CD4-positive, alpha-beta T cell treated with Interleukin-10 for 1 hour (primary cell): ENCODE data around the gene SHC4.
A peak's percentile ranks its signal among the peaks of the same experiment; 100 is the strongest.
"Not testable (repeated sequence)": the region's sequence is repeated elsewhere in the genome, so short reads cannot be mapped to it uniquely, and the experiment has no call there.

Source experiments
- DNase-seq: peaks from one replicate; pipeline ENCODE4 v3.0.0-alpha.2; 2020

The SHC4 gene, protein sequence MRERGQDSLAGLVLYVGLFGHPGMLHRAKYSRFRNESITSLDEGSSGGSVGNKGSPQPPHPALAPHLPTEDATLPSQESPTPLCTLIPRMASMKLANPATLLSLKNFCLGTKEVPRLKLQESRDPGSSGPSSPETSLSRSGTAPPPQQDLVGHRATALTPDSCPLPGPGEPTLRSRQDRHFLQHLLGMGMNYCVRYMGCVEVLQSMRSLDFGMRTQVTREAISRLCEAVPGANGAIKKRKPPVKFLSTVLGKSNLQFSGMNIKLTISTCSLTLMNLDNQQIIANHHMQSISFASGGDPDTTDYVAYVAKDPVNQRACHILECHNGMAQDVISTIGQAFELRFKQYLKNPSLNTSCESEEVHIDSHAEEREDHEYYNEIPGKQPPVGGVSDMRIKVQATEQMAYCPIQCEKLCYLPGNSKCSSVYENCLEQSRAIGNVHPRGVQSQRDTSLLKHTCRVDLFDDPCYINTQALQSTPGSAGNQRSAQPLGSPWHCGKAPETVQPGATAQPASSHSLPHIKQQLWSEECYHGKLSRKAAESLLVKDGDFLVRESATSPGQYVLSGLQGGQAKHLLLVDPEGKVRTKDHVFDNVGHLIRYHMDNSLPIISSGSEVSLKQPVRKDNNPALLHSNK

DNA sequence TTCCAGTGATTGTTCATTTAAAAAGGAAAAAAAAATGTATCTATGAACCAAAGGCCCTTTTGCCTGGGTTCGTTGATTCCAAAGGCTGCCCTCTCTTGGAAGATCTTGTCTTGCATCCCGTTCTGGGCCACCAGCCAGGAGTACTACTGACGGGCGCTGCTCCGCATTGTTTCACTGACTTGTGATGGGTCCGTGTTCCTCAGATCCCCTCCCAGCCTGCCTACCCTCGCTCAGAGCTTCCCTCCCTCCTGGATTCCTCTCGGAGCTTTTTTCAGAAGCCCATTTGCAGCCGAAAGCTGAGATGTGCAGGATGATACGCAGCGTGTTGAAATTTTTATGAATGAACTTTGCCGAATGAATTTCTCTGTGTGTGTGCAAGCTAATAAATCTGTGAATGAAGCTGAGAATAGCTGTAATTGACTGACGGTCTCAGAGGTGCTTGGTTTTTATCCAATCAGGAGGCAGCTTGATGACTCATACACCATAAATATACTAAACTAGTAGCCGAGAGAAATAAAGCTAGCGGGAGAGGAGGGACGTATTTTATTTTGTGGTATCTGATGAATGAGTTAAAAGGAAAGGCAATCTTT is at the start of gene SHC4:
Gene SHC4, minus strand, starts transcription at position 396 of the 590 bp plus-strand sequence. CDS start 904 bp downstream, outside the sequence.
- DNase-seq = peak; percentile 41

DNA sequence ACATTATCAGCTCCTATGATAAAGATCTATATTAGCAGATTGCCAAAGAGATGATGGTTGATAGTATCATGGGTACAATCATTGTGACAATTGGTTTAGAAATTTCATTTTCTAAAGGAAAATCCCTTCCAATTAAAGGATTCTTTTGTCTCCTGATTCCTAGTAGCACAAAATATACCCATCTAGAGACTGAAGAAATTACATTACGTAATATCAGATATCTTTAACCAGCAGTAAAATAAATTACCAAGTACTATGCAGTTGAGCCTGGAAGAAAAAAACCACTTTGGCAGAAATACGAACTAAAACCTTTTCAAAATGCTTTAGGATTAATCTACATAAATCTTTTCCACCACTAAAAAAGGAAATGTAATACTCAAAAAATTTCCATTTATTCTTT is 35.6 kb upstream of the SHC4 start:
- DNase-seq = no peak

DNA sequence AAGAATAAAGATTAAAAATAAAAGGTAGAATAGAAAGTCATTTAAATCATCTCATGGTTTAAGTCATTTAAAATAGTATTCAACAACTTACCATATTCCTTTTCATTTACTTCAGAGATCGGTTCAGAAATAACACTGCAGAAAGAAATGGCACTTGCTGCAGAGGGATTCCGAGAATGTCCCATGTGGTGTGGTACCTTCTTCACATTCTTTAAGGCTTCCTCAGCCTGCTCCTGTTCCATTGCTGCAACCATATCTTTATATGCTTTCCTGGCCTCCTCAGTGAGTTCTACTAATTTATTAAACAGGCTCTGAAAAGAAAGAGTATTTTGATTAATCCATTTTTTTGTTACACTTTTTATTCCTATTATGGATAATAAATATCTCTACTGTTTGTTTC is 32.6 kb upstream of the SHC4 start:
- DNase-seq = no peak

DNA sequence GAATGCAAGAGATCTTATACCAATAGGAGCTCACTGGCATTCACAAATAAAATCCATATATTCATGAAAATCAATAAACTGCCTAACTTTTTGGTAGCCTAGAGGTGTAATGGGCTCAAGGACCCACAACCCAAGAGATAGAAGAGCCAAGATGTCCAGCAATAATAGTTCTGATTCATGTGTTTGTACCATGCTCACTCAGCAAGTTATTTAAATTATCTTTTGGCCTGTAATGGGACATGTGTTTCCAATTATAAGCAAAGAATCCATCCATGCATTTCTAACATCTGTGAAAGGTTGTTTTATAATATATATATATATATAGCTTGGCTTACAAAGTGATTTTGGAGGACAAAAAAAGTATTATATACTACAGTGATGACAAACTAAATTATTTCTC is 29.7 kb upstream of the SHC4 start:
- no peak for DNase-seq

DNA sequence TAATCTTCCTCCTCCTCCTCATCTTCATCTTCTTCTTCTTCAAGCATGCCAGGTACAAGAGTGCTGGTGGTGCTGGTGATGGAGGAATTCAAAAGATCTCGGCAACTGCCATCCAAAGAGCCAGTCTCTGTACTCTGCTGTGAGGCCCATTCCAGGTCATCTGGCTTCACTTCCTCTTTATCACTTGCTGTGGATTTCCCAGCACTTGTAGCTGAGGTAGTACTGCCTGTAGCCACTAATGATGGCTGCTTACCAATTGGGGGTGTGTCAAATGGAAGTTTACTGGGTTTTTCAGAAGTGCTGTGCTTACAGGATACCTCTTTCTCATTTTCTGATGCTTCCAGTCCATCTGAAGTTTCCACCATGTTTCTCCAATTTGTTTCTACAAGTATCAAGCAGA is 28.8 kb upstream of the SHC4 start:
- no peak for DNase-seq

DNA sequence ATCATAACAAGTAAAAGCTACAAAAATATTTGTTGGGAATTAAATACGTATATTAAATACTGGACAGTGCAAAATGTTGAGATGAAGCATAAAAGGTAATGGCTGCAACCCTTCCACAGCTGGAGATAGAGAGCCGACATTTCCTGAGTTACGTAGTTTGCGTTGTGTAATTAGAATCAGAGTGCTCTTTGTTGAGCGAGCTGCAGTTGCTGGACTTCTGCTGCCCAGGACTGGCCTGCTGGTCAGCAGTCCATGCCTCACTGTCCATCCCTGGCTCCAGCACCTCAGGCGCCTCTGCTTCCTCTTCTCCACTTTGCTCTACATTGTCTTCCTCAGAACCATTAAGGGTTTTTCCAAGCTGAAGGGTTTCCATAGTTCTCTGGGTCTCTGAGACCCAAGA is 28.4 kb upstream of the SHC4 start:
- no peak for DNase-seq

DNA sequence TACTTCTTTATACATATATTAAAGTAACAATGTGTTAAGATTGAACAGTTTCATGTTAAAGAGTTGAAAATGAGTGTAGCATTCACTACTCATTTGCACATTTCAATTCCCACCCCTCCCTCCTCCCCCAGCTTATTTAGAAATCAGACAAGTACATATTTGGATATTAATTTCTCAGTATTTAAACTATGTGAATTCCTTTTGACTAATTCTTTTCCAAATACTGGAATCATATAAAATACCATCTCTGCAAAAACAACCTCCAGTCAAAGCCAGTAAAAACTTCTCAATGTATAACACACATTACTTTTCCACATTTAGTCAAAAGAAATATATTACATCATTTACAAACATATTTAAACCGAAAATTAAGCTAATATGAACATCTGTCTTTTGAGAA is 25.5 kb upstream of the SHC4 start:
- DNase-seq = no peak

DNA sequence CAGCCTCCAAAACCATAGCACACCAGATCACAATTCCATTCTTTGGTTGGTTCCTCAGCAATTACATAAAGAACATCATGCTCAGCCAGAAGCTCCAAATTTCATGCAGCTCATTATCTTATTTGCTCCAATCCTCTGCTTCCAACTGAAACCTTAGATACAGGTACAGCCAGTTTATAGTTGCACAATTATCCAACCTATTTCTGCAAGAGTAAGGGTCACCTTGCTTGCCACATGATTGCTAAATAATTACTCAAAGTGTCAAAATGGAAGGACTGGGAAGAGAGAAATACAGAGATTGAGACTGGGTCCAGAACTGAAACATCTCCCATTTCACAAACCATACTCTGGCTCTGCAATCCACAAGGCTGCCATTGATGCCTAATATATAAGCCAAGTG is 23.4 kb upstream of the SHC4 start:
- DNase-seq = no peak

DNA sequence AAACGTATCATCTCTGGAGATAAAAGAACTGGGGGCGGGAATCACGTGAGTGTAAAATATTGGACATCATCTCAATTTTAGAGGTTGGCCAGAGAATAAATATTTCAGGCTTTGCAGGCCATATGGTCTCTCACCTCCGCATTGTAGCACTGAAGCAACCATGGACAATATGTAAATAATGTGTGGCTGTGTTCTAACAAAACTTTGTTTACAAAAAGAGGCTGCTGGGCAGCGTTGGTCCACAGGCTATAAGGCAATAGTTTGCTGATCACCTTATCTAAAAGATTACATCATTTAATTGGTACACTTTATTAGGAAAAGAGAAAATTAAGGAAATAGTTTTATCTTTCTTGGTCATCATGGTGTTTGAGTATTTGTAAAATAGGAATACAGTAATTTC is 22.5 kb upstream of the SHC4 start:
- no peak for DNase-seq

DNA sequence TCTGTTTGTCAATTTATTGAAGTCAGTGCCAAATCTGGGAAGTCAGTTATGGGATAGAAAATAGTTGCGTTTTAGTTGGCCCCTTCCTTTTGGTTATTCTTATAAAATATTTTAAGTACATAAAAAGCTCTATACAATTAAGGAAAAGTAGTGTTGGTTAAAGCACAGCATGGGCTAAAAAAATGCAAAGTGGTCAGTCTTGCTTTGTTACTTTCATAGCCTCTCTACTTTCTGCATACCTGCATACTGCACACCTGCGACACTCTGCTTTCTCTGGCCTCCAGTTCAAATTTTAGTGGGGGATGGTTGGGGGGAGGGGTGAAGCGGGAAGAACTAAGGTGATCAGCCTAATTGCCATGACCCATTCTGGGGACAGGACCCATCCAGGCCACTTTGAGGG is 21.8 kb upstream of the SHC4 start:
- DNase-seq = no peak

DNA sequence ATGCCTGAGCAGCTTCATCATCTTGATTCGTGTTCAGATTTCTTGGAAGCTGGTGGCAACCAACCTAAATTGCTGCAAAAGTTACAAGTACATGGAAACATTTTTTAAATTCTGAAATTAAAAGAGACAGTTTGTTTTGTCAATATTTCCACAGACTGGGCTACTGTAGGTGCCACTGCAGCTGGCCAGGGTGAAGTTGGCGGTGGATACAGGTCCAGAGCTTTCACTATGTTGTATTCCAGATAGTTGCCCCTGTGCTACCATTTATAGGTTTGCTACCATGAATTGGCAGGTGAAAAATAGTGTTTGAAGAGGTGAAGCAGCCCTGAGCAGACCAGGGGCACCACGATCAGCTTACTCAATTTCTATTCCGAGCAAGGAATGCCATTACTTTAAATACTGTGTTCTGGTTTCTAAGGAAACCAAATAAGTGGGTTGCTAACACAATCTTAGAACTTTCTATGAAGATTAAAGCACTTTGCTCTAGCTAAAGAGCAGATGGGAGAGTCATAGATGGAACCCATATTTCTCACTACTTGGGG is 21.2 kb upstream of the SHC4 start:
- no peak for DNase-seq

DNA sequence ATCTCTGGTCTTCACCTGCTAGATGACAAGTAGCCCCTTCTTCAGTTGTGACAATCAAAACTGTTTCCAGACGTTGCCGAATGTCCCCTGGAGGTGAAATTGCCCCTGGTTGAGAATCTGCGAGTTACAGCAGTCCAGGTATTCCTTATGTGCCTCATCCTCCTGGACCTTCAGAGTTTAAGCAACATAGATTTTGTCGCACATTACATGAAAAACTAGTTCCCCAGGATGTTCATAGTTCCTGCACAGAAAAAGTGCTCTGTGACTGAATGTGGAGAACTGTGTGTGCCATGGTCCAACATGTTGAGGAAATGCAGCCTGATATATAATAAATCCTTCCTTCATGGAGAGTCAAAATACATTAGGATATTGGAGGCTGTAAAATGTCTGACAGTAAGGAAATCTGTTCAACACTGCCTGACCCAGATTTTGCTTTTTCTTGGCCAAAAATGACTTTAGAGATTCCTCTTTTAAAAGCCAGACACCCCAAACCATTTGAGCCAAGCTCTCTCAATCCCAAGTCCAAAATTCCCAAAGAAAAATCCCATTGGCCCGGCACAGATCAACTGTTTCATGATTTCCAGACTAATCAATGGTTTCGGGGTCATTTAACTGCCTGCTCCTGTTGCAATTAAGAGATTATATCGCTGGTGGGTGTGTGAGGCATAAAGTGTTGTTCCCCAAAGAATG is 20.4 kb upstream of the SHC4 start:
- no peak for DNase-seq

DNA sequence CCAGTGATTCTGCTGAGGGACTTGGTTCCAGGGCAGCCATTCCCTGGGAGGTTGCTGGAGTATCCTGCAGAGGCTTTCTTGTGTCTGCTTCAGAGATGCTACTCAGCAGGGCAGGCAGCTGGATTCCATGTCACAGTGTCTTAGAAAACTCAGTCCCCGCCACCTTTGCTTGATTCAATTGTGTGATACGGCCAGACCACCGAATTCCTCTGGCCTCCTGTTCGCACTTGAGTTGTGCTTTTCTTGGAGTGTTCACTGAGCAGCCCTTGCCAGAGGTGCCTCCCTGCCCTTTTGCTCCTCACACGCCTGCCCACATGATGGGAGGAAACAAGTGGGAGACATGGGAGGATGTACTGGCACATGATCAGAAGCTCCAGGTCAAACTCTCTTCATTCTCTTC is 19.6 kb upstream of the SHC4 start:
- no peak for DNase-seq

DNA sequence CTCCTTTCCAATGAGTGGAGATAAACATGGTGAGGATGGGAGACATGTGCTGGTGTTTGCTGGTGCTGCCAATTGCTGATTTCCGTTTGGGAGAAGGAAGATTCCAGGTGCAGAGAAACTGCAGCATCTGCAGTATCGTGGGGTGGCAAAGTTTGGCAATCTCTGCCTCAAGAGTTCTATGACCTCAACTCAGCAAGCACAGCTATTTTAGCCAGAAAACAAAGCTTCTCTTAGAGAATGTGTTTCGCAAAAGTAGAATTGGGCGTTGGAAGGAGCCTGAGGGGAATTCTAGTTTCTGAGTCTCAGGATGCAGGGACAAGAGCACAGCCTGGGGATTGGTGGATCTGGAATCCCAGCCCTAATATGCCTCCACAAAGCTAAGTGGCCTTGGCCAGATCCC is 18.2 kb upstream of the SHC4 start:
- no peak for DNase-seq

DNA sequence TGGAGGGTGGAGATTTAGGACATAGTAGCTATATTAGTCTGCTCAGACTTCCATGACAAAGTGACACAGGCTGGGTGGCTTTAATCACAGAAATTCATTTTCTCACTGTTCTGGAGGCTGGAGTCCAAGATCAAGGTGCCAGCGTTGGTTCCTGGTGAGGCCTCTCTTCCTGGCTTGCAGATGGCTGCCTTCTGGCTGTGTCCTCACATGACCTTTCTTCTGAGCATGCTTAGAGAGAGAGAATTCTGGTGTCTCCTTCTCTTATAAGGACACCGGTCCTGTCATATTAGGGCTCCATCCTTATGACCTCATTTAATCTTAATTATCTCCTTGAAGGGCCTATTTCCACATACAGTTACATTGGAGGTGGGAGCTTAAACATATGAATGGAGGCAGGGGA is 14.9 kb upstream of the SHC4 start:
- no peak for DNase-seq

DNA sequence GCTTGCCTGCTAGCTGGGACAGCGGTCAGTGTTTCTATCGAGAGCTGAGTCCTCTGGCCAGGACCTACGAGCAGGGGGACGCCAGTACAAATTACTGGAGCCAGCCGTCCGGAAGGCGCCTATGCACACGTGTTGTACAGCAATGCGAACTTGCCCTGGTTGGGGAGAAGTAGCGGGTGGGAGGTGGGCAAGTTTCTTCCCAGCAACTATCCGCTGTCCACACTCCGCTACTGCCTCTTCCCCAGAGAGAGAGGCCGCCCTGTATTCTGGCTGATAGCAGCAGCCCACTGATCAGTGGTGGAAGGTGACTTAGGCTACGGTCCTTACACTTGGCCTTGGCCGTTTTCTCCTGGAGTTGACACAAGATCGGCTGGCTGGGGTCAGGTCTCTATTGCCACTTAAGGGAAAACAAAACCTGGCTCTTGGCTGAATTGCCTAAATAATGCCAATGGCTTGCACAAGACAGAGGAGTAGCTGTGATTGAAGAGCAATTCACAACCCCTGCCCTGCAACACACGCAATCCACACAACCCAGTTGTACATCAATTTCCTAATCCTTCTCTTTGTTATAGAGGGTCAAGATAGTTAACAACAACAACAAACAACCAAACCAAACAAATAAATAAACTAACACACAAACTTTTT is 12.8 kb upstream of the SHC4 start:
- no peak for DNase-seq

DNA sequence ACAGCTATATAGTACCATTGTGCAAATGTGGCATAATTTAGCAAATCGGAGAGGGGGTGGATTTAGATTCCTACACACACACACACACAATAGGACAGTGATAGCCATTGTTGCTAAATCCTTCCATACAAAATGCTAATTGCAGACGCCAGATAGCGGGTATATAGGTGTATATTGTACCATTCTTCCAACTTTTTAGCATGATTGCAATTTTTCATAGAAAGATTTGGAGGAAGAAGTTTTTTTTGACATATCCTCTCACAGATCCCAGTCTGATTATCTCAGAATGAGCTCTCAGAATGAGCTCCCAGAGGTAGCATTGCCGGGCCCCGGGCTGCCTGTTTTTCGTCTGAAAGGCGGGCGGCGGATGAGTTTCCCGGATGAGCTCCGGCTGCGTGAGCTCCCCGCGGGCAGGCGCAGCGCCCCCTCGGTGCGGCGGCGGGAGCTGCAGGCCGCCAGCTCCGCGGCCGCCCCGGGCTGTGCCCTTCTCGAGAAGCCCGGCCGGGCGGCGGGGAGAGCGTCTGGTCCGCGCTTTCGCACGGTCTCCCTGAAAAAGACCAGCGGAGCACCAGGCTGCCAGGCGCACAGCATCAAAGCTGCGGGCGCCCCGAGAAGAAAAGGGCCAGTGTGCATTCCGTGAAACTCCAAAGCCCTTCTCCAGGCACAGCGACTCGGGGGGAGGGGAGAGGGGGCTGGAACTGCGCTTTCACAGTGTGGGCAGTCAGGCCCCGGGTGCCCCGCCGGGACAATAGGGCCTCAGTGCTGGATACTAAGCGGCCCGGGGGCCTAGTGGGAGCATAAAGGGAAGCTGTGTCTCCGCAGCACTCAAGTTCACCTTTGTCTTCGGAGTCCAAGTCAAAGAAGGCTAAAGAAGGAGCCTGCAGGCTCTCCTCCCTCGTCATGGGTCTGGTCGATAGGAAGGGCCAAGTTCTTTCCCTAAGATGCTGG is 12.0 kb upstream of the SHC4 start:
- peak; percentile 71 for DNase-seq

DNA sequence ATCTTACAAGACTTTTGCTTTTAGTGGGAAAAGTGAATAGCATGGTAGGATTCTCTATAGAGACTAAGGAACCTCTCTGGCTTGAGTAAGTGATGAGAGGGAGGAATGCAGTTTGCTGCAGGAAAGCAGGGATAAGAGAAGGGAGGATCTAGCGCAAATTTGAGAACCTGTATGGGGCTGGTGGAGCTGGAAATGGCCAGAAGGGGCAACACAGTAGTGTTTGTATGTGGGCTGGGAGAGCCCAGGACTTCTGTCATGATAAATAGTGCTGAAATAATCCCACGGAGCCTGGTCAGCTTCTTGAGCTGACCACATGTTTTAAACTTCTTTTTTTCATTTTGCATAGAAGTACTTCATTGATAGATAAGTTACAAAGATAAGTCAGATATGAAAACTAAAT is 11.2 kb upstream of the SHC4 start:
- DNase-seq = no peak

DNA sequence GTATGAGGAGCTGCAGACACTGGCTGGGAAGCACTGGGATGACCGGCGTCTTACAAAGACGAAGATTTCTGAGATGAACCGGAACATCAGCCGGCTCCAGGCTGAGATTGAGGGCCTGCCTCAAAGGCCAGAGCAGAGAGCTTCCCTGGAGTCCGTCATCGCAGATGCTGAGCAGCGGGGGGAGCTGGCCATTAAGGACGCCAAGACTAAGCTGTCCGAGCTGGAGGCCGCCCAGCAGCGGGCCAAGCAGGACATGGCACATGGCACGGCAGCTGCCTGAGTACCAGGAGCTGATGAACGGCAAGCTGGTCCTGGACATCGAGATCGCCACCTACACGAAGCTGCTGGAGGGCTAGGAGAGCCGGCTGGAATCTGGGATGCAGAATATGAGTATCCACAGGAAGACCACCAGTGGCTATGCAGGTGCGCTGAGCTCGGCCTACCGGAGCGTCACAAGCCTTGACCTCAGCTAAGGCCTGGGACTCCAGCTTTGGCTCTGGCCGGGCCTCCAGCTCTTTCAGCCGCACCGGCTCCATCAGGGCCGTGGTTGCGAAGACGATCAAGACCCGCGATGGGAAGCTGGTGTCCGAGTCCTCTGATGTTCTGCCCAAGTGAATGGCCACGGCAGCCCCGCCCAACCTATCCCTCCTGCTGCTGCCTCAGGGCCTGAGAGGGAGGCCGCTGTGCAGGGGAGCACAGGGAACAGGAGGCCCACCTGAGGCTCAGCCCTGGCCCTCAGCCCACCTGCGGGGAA is 9.2 kb upstream of the SHC4 start:
- DNase-seq = no peak

DNA sequence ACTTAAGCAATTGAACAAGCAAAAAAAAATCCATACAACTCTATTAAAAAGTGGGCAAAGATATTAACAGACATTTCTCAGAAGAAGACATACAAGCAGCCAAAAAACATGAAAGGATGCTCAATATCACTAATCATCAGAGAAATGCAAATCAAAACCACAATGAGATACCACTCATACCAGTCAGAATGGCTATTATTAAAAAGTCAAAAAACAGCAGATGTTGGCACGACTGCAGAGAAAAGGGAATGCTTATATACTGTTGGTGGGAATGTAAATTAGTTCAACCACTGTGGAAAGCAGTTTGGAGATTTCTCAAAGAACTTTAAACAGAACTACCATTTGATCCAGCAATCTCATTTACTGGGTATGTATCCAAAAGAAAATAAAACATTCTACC is 7.2 kb upstream of the SHC4 start:
- DNase-seq = not testable (repeated sequence)

DNA sequence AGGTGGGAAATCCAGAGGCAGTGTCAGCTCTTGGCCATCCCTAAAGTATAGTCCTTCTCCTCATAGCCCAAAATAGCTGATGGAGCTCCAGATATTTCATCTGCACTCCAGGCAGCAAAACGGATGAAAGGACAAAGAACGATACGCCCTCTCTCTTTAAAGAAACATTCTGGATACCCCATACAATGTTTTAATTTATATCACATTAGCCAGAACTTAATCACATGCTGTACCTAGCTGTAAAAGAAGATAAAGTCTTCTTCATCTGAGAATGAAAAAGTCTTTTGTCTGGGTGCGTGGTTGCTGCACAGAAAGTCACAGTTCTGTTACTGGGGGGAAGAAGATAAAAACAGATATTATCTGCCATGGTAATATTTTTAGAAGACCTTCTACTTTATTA is 4.3 kb upstream of the SHC4 start:
- no peak for DNase-seq
